HL-60 (cell line): ENCODE results near the gene OBP2A.
A peak's percentile ranks its signal among the peaks of the same experiment; 100 is the strongest.
"Not testable (repeated sequence)": the region's sequence is repeated elsewhere in the genome, so short reads cannot be mapped to it uniquely, and the experiment has no call there.

Experiments
- DNase-seq, 2 experiments: peaks; one replicate each; pipeline ENCODE4 v3.0.0-alpha.2; 2010 to 2020; ENCODE audit warnings: low read depth in 1 of 2, low spot score in 1 of 2
- H3K27ac ChIP-seq: fragments of 250-450 bp; sonication (Bioruptor Pico); replicated peaks from 2 replicates; pipeline ENCODE4 v1.5.1; 2020; ENCODE audit warnings: mild to moderate bottlenecking, moderate library complexity
- H3K27me3 ChIP-seq: fragments of 250-450 bp; sonication (Bioruptor Pico); 2 replicates; pipeline ENCODE4 v1.5.1; 2021; ENCODE audit warnings: mild to moderate bottlenecking, moderate library complexity; ENCODE audit not compliant: insufficient read depth, poor library complexity, severe bottlenecking
- H3K4me3 ChIP-seq: replicated peaks from 2 replicates; pipeline ENCODE4 v1.5.1; 2011; ENCODE audit warnings: mild to moderate bottlenecking, control low read depth, low read length; ENCODE audit not compliant: insufficient read depth
- GABPA ChIP-seq: IDR thresholded peaks from 2 replicates; pipeline ENCODE4 v1.6.1; 2012; ENCODE audit warnings: low read depth
- POLR2AphosphoS5 ChIP-seq: IDR thresholded peaks from 2 replicates; pipeline ENCODE4 v1.6.1; 2012; ENCODE audit warnings: low read depth
- SPI1 ChIP-seq: IDR thresholded peaks from 2 replicates; pipeline ENCODE4 v1.6.1; 2012; ENCODE audit warnings: low read depth, mild to moderate bottlenecking, borderline replicate concordance
- long read RNA-seq: library from polyadenylated mRNA; unstranded; transcript quantifications from one replicate; pipeline ENCODE4 v2.0.0, GENCODE V29; 2020
- TF ChIP-seq, protein P1 (sequence below): IDR thresholded peaks from one replicate; pipeline ENCODE4 v1.5.1; 2011; ENCODE audit warnings: low read length, control low read depth, inconsistent platforms; ENCODE audit not compliant: insufficient read depth
- TF ChIP-seq, protein P2 (sequence below): IDR thresholded peaks from 2 replicates; pipeline ENCODE4 v1.6.1; 2012; ENCODE audit warnings: low read depth; ENCODE audit not compliant: insufficient replicate concordance

OBP2A gene, protein sequence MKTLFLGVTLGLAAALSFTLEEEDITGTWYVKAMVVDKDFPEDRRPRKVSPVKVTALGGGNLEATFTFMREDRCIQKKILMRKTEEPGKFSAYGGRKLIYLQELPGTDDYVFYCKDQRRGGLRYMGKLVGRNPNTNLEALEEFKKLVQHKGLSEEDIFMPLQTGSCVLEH
- long read RNA-seq = 0 reads

DNA sequence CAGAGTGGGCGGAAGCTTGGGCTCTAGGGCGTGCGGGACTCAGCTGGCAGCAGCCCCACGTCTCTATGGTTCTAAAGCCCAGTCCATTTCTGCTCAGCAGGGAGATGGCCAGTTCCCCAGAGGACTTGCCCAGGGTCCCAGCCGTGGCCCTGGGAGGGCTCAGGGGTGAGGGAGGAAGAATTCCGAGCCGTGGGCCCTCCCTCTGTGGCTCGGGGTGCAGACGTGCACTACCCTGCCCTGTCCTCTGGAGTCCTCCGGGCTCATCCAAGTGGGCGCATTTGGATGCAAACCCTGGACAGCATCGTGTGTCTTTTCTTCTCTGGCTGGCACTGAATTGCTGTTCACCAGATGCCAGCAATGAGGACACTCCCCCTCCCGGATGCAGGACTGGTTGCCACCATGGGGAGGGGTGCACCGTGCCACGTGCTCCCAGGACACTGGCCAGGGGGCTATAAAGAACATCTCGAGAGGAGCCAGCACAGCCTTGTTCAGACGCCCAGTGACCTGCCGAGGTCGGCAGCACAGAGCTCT, at the start of gene OBP2A:
TSS of gene OBP2A (plus strand) at position 481 of the 531 bp plus-strand sequence. CDS start 55 bp downstream, outside the sequence.
- DNase-seq, H3K27ac ChIP-seq, H3K27me3 ChIP-seq, H3K4me3 ChIP-seq: not testable (repeated sequence)

DNA sequence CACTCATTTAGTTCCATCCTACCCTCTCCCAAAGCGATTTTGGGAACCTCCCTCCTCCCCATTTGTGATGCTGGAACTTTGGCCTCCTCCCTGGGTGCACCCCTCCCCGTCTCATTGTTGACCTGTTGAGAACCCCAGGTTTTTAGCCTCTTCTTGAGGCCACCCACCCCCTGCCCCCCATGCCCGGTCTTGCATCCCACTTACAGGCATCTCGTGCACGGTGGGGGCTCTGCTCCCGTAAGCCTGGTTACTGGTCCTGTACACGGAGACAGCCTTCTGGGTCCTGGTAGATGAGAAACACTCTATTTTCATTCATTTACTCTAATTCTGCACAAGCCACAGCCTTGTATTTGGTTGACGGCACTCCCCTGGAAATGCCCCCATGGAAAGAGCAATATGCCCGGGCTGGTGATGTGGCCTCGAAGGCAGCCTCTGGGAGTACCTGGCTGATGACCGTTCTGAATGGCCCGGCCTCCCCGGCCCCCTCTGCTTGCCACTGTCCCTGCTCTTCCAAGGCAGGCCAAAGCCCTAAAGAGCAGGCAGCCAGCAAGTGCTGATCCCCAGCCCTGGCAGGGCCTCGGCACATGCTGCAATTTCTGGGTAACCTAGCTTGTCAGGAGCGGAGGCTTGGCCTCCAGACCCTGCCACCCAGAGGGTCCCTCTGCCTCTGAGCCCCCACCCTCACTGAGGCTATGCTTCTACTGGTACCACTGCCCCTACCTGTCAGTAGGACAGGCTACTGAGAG, 47.4 kb upstream of the OBP2A start:
- Histone ChIP-seq H3K27ac (no peak overlapping the region), H3K4me3 (no peak overlapping the region), H3K27me3 (no peaks in the 10 kb centered on the region)
- no peak for DNase-seq
- TF ChIP-seq POLR2AphosphoS5 (no peak), SPI1 (no peak), GABPA (no peak)
- TF ChIP-seq, protein P1, sequence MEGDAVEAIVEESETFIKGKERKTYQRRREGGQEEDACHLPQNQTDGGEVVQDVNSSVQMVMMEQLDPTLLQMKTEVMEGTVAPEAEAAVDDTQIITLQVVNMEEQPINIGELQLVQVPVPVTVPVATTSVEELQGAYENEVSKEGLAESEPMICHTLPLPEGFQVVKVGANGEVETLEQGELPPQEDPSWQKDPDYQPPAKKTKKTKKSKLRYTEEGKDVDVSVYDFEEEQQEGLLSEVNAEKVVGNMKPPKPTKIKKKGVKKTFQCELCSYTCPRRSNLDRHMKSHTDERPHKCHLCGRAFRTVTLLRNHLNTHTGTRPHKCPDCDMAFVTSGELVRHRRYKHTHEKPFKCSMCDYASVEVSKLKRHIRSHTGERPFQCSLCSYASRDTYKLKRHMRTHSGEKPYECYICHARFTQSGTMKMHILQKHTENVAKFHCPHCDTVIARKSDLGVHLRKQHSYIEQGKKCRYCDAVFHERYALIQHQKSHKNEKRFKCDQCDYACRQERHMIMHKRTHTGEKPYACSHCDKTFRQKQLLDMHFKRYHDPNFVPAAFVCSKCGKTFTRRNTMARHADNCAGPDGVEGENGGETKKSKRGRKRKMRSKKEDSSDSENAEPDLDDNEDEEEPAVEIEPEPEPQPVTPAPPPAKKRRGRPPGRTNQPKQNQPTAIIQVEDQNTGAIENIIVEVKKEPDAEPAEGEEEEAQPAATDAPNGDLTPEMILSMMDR = no peak

DNA sequence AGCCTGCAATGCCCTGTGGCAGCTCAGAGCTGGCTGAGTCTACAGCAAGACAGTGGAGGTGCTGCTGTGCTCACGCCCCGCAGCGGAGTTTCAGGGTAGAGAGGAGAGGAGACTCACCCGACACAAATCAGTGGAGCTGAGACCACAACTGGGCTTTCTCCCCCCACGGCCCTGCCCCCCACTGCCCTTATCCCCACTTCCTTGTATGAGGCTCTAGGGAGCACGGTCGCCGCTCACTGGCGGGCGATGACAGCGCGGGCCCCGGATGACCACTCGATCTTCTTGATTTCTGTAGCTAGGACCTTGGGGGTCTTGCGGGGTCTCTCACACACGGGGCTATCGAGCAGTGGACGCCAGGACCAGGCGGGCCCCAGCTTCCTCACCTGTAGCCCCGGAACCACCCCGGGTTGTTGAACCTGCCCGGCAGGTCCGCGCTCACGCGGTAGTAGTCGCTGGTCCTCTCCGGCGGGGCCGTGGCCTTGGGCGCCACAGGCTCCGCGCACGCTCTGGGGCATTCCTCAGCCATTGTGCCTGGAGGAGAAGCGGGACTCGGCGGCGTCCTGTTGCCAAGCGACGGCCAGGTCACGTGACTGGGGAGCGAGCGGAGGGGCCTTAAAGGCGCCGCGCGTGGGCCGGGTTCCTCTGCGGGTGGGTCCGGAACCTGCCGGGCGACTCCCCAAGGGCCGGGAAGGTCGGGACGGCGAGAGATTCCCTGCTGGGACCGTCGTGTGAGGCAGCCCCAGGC, 46.4 kb upstream of the OBP2A start:
- peak overlapping the region; percentile 88 for H3K4me3 ChIP-seq
- no peaks in the 10 kb centered on the region for H3K27me3 ChIP-seq
- TF ChIP-seq, protein P1 = no peak
- TF ChIP-seq GABPA = no peak
- no peak for TF ChIP-seq SPI1
- TF ChIP-seq POLR2AphosphoS5 = no peak
- TF ChIP-seq, protein P2, sequence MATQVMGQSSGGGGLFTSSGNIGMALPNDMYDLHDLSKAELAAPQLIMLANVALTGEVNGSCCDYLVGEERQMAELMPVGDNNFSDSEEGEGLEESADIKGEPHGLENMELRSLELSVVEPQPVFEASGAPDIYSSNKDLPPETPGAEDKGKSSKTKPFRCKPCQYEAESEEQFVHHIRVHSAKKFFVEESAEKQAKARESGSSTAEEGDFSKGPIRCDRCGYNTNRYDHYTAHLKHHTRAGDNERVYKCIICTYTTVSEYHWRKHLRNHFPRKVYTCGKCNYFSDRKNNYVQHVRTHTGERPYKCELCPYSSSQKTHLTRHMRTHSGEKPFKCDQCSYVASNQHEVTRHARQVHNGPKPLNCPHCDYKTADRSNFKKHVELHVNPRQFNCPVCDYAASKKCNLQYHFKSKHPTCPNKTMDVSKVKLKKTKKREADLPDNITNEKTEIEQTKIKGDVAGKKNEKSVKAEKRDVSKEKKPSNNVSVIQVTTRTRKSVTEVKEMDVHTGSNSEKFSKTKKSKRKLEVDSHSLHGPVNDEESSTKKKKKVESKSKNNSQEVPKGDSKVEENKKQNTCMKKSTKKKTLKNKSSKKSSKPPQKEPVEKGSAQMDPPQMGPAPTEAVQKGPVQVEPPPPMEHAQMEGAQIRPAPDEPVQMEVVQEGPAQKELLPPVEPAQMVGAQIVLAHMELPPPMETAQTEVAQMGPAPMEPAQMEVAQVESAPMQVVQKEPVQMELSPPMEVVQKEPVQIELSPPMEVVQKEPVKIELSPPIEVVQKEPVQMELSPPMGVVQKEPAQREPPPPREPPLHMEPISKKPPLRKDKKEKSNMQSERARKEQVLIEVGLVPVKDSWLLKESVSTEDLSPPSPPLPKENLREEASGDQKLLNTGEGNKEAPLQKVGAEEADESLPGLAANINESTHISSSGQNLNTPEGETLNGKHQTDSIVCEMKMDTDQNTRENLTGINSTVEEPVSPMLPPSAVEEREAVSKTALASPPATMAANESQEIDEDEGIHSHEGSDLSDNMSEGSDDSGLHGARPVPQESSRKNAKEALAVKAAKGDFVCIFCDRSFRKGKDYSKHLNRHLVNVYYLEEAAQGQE = no peak
- DNase-seq = peak; percentile 67 to 88
- no peak overlapping the region for H3K27ac ChIP-seq

DNA sequence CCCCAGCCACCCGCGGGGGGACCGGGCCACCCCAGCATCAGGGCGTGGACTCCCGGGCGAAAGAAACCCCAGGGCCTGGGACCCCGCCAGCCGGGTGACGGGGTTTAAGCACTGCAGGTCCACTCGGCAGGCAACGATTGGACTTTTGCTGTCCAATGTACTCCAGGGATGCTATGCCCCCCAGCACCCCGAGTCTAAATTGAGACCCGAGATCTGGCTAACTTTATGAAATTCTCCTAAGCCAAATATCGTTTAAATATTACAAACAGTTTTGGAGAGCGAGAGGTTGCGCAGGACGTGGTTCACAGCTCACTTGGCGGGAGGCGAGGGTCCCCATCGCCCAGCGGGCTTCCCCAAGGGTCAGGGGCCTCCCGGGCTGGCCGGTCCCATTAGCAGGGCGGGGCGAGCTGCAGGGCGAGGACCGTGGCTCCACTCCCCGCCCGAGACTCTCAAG, 45.8 kb upstream of the OBP2A start:
- TF ChIP-seq SPI1 = no peak
- TF ChIP-seq, protein P1 = no peak
- no peak for DNase-seq
- H3K27ac ChIP-seq = no peak overlapping the region
- H3K4me3 ChIP-seq = peak overlapping the region; percentile 88
- no peaks in the 10 kb centered on the region for H3K27me3 ChIP-seq
